Measurements from ENCODE around the gene HHIPL2. TPM values are rescaled to one million over a fixed set of nuclear protein-coding genes. Genes with fewer than 3 reads are reported as not detected.

Gene HHIPL2
- total RNA-seq, 1 experiment from 2014 or later = 2.1 TPM

GRCh38 chr1:222589462-222590302 lies 41.8 kb upstream of the HHIPL2 start, which contains the start of gene TAF1A:
Gene TAF1A, minus strand, starts transcription at chr1:222589933.
- TSS peak; percentile 98 for BruUV-seq (replicated peaks)

GRCh38 chr1:222588135-222588534 lies 40.2 kb upstream of the HHIPL2 start:
- peaks cover 26% of the 10 kb centered on the region for H3K4me1 Mint-ChIP-seq (ENCODE audit: low read depth, unreplicated experiment)
- no TSS peak for BruUV-seq (replicated peaks)

More at GRCh38 chr1:222589462-222590302, 41.8 kb upstream of the HHIPL2 start, which contains the start of gene TAF1A:
- Mint-ChIP-seq H3K4me1 (ENCODE audit: low read depth, unreplicated experiment) (peaks cover 23% of the 10 kb centered on the region), H3K9me3 (ENCODE audit: low read depth, unreplicated experiment) (no peaks in the 10 kb centered on the region), H3K27ac (ENCODE audit: unreplicated experiment) (peak within 1 kb of the TSS; percentile 82), H3K4me3 (ENCODE audit: low read depth, unreplicated experiment) (peak within 1 kb of the TSS; percentile 93), H3K27me3 (ENCODE audit: unreplicated experiment) (no peaks in the 10 kb centered on the region), H3K36me3 (ENCODE audit: insufficient read depth, unreplicated experiment) (peaks cover 27% of the 10 kb centered on the region)
- CTCF ChIA-PET = interaction anchor here (0.6 to 0.9 kb wide), 4 partner anchors 9 to 125 kb away, joined by 3 to 4 read pairs (median 4); no protein-coding TSS in a partner anchor
- TF ChIP-seq, protein P1, sequence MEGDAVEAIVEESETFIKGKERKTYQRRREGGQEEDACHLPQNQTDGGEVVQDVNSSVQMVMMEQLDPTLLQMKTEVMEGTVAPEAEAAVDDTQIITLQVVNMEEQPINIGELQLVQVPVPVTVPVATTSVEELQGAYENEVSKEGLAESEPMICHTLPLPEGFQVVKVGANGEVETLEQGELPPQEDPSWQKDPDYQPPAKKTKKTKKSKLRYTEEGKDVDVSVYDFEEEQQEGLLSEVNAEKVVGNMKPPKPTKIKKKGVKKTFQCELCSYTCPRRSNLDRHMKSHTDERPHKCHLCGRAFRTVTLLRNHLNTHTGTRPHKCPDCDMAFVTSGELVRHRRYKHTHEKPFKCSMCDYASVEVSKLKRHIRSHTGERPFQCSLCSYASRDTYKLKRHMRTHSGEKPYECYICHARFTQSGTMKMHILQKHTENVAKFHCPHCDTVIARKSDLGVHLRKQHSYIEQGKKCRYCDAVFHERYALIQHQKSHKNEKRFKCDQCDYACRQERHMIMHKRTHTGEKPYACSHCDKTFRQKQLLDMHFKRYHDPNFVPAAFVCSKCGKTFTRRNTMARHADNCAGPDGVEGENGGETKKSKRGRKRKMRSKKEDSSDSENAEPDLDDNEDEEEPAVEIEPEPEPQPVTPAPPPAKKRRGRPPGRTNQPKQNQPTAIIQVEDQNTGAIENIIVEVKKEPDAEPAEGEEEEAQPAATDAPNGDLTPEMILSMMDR (IDR thresholded peaks at IDR 0.05; ENCODE audit: unreplicated experiment) = no peak
- intact Hi-C loops (cut with micrococcal nuclease; ENCODE audit: unreplicated experiment) = no loop called here
- DNase-seq = peak; percentile 85

DNA sequence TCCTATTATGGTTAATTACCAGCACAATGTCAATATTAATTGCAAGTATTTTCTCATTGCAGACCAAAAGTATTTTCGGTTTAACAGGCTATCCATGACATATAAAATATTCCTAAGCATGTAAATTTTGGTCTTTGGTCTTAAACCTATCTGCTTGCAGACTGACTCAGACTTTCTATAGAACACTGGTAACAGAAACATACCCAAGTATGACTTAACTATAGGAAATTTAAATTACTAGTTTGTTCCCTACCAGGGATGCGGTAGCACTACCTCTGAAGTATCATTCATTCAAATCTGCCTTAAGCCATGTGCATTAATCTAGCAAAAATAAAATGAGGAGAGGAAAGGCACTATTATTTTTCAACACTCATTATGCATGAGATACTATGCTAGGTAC lies 38.9 kb upstream of the HHIPL2 start:
- no peak for DNase-seq
- TF ChIP-seq, protein P1 (IDR thresholded peaks at IDR 0.05; ENCODE audit: unreplicated experiment) = no peak
- H3K9me3 Mint-ChIP-seq (ENCODE audit: low read depth, unreplicated experiment) = no peaks in the 10 kb centered on the region
- H3K27ac Mint-ChIP-seq (ENCODE audit: unreplicated experiment) = no peak overlapping the region
- H3K4me3 Mint-ChIP-seq (ENCODE audit: low read depth, unreplicated experiment) = no peak overlapping the region
- intact Hi-C loops (cut with micrococcal nuclease; ENCODE audit: unreplicated experiment) = no loop called here
- CTCF ChIA-PET = no interaction called here
- H3K4me1 Mint-ChIP-seq (ENCODE audit: low read depth, unreplicated experiment) = peaks cover 39% of the 10 kb centered on the region
- no peaks in the 10 kb centered on the region for H3K27me3 Mint-ChIP-seq (ENCODE audit: unreplicated experiment)
- no TSS peak for BruUV-seq (replicated peaks)
- H3K36me3 Mint-ChIP-seq (ENCODE audit: insufficient read depth, unreplicated experiment) = peaks cover 51% of the 10 kb centered on the region

More at GRCh38 chr1:222588135-222588534, 40.2 kb upstream of the HHIPL2 start:
- no peak overlapping the region for H3K27ac Mint-ChIP-seq (ENCODE audit: unreplicated experiment)
- DNase-seq = no peak
- peaks cover 41% of the 10 kb centered on the region for H3K36me3 Mint-ChIP-seq (ENCODE audit: insufficient read depth, unreplicated experiment)
- no peaks in the 10 kb centered on the region for H3K27me3 Mint-ChIP-seq (ENCODE audit: unreplicated experiment)
- H3K4me3 Mint-ChIP-seq (ENCODE audit: low read depth, unreplicated experiment) = no peak overlapping the region
- CTCF ChIA-PET = no interaction called here
- TF ChIP-seq, protein P1 (IDR thresholded peaks at IDR 0.05; ENCODE audit: unreplicated experiment) = no peak
- H3K9me3 Mint-ChIP-seq (ENCODE audit: low read depth, unreplicated experiment) = no peaks in the 10 kb centered on the region
- intact Hi-C loops (cut with micrococcal nuclease; ENCODE audit: unreplicated experiment) = no loop called here

GRCh38 chr1:222583079-222583478 lies 35.2 kb upstream of the HHIPL2 start:
- H3K4me1 Mint-ChIP-seq (ENCODE audit: low read depth, unreplicated experiment) = peaks cover 26% of the 10 kb centered on the region
- TF ChIP-seq, protein P1 (IDR thresholded peaks at IDR 0.05; ENCODE audit: unreplicated experiment) = no peak
- DNase-seq = no peak
- intact Hi-C loops (cut with micrococcal nuclease; ENCODE audit: unreplicated experiment) = no loop called here
- H3K4me3 Mint-ChIP-seq (ENCODE audit: low read depth, unreplicated experiment) = no peak overlapping the region
- H3K36me3 Mint-ChIP-seq (ENCODE audit: insufficient read depth, unreplicated experiment) = peaks cover 31% of the 10 kb centered on the region
- no TSS peak for BruUV-seq (replicated peaks)
- CTCF ChIA-PET = no interaction called here
- no peaks in the 10 kb centered on the region for H3K27me3 Mint-ChIP-seq (ENCODE audit: unreplicated experiment)
- no peaks in the 10 kb centered on the region for H3K9me3 Mint-ChIP-seq (ENCODE audit: low read depth, unreplicated experiment)
- H3K27ac Mint-ChIP-seq (ENCODE audit: unreplicated experiment) = peak overlapping the region; percentile 16

Measured in Calu3 (cell line).